Colonic mucosa (tissue), 4 donors: ENCODE data around the gene GMPPB. TPM values are rescaled to one million over a fixed set of nuclear protein-coding genes. Genes with fewer than 3 reads are reported as not detected.

Experiments
- DNase-seq: peaks from one replicate; pipeline ENCODE4 v3.0.0-alpha.2; 2020
- H3K27ac ChIP-seq: fragments of 200-600 bp; one replicate; pipeline ENCODE4 v1.8.0; 2021
- H3K27me3 ChIP-seq: fragments of 200-600 bp; one replicate; pipeline ENCODE4 v1.8.0; 2021
- H3K36me3 ChIP-seq: fragments of 200-600 bp; one replicate; pipeline ENCODE4 v1.8.0; 2021
- H3K4me1 ChIP-seq: fragments of 200-600 bp; one replicate; pipeline ENCODE4 v1.8.0; 2021; ENCODE audit warnings: mild to moderate bottlenecking
- H3K4me3 ChIP-seq: fragments of 200-600 bp; one replicate; pipeline ENCODE4 v1.8.0; 2021
- H3K9ac ChIP-seq, 2 donors: one replicate each; pipeline ENCODE4 v1.7.0; 2013; ENCODE audit warnings: control low read depth in 2 of 2, low read depth in 2 of 2, low read length in 2 of 2
- H3K9me3 ChIP-seq: fragments of 200-600 bp; one replicate; pipeline ENCODE4 v1.8.0; 2021
- intact Hi-C: fragments of 100-400 bp; cut with DNase I; formaldehyde crosslinking; loops from one replicate; pipeline ENCODE4 v1.14.1; 2022
- total RNA-seq, 2 donors: library from RNA; stranded (reverse); fragmentation: NEBNext Ultra II Directional in 1 of 2; extraction: Animal tissue kit (Norgen Biotek cat#: 25700) in 1 of 2; gene quantifications; one replicate each; pipeline ENCODE4 v1.2.1, GENCODE V29; 2021
- TF ChIP-seq, protein P1 (sequence below): fragments of 200-600 bp; IDR thresholded peaks from one replicate; pipeline ENCODE4 v1.8.0; 2022; ENCODE audit warnings: antibody characterized with exemption, mild to moderate bottlenecking
- donor health status: healthy.
- donor health status: DM: no; HTN: no; CAD: no.
- donor health status: DM: no; HTN: no; CAD: no.

Gene GMPPB
- total RNA-seq, 2 donors from 2014 or later: 59.6 to 127 TPM

DNA sequence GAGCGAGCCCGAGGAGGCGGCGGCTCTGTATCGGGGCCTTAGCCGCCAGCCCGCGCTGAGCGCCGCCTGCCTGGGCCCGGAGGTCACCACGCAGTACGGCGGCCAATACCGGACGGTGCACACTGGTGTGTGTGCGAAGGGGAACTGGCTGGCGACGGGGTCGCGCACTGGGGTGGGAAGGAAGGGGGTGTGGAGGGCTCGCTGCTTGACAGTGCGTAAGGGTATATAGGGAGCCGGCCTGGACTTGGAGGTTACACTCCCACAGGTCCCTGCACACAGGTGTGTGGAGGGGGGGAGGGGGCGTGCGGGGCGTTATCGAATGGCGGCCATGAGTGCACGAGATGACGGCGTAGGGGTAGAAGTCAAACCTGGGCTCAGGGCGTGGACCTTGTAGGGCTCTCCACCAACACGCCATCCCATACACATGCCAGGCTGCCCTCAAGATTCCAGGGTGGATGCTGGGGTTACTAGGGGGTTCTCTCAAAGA, 49.2 kb downstream of the GMPPB start:
- peak; percentile 35 for DNase-seq
- H3K4me3 ChIP-seq: peak overlapping the region; percentile 97
- H3K9ac ChIP-seq: peak overlapping the region; percentile 80 to 88
- H3K9me3 ChIP-seq: no peaks in the 10 kb centered on the region
- H3K27me3 ChIP-seq: no peaks in the 10 kb centered on the region
- H3K4me1 ChIP-seq: no peaks in the 10 kb centered on the region
- peak overlapping the region; percentile 92 for H3K27ac ChIP-seq
- intact Hi-C loops: no loop called here
- TF ChIP-seq, protein P1, sequence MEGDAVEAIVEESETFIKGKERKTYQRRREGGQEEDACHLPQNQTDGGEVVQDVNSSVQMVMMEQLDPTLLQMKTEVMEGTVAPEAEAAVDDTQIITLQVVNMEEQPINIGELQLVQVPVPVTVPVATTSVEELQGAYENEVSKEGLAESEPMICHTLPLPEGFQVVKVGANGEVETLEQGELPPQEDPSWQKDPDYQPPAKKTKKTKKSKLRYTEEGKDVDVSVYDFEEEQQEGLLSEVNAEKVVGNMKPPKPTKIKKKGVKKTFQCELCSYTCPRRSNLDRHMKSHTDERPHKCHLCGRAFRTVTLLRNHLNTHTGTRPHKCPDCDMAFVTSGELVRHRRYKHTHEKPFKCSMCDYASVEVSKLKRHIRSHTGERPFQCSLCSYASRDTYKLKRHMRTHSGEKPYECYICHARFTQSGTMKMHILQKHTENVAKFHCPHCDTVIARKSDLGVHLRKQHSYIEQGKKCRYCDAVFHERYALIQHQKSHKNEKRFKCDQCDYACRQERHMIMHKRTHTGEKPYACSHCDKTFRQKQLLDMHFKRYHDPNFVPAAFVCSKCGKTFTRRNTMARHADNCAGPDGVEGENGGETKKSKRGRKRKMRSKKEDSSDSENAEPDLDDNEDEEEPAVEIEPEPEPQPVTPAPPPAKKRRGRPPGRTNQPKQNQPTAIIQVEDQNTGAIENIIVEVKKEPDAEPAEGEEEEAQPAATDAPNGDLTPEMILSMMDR: no peak
- no peaks in the 10 kb centered on the region for H3K36me3 ChIP-seq

DNA sequence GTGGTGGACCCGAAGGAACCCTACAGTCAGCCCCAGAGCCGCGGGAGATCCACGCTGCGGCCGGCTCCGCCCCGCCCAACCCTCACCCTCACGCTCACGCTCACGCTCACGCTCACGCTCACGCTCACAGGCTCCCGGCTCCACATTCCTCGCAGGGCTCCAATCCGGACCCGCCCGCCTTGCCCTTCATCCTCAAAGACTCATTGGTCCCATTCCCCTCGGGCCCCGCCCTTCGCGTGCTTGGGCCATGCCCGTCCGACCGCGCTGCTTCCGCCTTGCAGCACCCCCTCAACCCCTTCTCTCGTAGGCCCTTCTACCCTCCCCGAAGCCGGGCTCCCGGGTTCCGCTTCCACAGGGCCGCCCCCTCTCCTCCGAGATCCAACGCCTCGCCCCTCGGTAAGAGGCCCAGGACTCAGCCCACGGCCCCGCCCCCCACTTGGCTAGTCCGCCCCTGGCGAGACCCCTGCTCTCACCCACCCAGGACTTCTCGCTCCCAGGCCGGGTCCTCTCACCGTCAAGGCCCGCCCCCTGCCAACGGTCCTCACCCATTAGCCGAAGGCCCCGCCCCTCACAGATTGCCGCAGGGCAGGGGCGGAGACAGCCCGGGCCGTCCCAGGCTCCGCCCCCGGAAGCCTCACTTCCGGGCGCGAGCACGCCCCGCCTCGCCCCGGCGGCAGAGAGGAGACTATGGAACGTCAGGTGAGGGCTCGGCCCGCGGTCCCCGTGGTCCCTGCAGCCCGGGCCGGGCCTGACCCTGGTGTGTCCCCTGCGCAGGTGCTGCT, 49.8 kb downstream of the GMPPB start, which contains the start of gene APEH:
Gene APEH (plus strand): TSS at position 637 of the 782 bp plus-strand sequence. CDS start 51 bp downstream, at position 688.
- intact Hi-C loops: no loop called here
- Histone ChIP-seq H3K27me3 (no peaks in the 10 kb centered on the region), H3K4me3 (peak within 1 kb of the TSS; percentile 97), H3K36me3 (no peaks in the 10 kb centered on the region), H3K9me3 (no peaks in the 10 kb centered on the region), H3K4me1 (no peaks in the 10 kb centered on the region), H3K27ac (peak within 1 kb of the TSS; percentile 92), H3K9ac (peak within 1 kb of the TSS; percentile 80 to 88)
- TF ChIP-seq, protein P1: no peak
- peak; percentile 97 for DNase-seq

DNA sequence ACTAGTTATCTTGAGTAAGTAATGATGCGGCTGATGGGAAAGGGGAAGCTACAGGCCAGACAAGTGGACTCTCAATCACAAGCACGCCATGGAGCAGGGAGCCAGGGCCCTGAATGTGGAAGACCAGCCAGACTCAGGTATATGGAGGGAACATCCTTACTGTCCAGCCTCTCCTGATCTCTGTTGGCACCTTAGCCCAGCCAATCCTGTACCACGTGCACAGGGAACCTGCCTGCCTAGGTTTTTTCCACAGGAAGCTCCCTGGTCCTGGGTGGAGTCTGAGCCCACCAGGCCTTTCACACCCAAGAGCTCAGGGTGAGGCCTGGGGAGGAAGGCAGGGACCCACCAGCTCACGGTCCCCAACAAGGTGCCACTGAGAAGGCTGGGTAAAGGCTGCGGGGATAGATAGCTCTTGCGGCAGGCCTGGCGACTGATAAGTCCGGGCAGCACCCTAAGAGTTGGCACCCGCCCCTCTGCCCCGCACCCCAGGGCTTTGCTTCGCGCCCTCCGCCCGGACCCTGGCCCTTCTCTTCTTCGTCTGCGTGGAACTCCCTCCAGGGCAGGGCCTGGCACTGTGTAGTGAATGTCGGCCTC, 50.5 kb downstream of the GMPPB start:
- H3K4me1 ChIP-seq: no peaks in the 10 kb centered on the region
- peak; percentile 37 for DNase-seq
- H3K4me3 ChIP-seq: peak overlapping the region; percentile 97
- intact Hi-C loops: no loop called here
- no peaks in the 10 kb centered on the region for H3K36me3 ChIP-seq
- TF ChIP-seq, protein P1: no peak
- H3K27me3 ChIP-seq: no peaks in the 10 kb centered on the region
- H3K27ac ChIP-seq: peak overlapping the region; percentile 92
- H3K9ac ChIP-seq: peak overlapping the region; percentile 71 to 88
- no peaks in the 10 kb centered on the region for H3K9me3 ChIP-seq

DNA sequence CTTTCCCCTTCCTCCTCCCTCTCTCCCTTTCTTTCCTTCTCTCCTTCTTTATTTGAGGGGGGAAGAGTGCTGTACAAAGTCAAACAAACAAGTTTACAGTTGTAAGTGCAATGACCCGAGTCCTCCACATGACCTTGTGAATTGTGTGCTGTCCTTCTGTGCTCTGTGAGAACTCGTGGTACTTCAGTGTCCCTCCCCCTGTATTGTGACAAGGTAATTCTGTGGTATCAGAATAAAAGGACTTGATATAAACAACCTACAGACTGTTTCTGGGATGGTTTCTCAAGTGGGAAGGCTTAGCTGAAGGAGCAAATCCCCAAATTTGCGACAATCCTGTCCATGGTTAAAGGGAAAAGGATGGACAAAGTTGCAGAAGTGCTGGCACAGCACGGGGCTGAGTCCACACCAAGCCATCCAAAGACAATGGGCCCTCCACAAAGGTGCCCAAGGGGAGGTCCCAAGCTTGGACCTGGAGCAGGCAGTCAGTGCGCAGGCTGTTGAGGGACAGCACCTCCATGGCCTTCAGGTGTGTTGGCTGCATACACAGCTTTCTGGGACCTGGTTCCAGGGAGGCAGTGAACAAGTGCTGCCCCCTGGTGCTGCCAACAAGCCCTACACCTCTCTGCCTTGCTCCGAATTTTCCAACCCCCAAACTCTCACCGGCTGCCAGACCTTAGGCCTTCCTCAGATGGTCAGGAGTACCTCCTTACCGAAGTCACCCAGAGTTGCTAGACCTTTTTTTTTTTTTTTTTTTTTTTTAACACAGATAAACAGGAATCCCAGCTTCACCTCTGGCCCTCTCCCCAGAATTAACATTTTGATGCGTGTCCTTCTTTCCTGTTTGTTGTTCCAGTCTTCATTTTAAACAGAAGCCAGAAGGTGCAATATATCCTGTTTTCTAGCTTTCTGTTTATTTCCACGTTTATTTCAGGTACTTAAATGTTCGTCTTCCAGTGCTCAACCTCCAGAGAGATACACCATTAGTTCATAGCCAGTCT, 52.2 kb downstream of the GMPPB start:
- DNase-seq: peak; percentile 72
- Histone ChIP-seq H3K27ac (no peak overlapping the region), H3K4me1 (no peaks in the 10 kb centered on the region), H3K4me3 (no peak overlapping the region), H3K27me3 (no peaks in the 10 kb centered on the region), H3K36me3 (no peaks in the 10 kb centered on the region), H3K9me3 (no peaks in the 10 kb centered on the region), H3K9ac (no peak overlapping the region)
- TF ChIP-seq, protein P1: peak; percentile 81
- intact Hi-C loops: loop anchor here (2.0 kb wide), 1 partner anchor 133 kb away; no protein-coding TSS in a partner anchor

DNA sequence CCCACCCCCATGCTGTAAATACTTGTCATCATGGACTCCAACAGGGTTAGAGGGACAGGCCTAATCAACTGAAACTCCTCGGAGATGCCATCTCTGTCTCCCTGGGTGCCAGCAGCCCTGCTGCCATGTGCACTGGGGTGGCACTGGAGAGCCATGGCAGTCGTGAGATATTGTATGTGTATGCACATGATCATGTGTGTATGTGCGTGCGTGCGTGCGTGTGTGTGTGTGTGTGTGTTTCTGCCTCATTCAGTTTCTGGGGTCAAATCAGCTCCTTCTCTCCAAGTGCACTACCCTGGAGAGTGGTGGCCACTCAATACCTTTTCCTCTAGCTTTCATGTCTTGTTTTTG, 52.8 kb downstream of the GMPPB start:
- no peaks in the 10 kb centered on the region for H3K4me1 ChIP-seq
- H3K36me3 ChIP-seq: no peaks in the 10 kb centered on the region
- H3K27me3 ChIP-seq: no peaks in the 10 kb centered on the region
- no peak overlapping the region for H3K4me3 ChIP-seq
- intact Hi-C loops: loop anchor here (2.0 kb wide), 1 partner anchor 132 kb away; no protein-coding TSS in a partner anchor
- no peak overlapping the region for H3K27ac ChIP-seq
- no peak for DNase-seq
- H3K9ac ChIP-seq: no peak overlapping the region
- no peaks in the 10 kb centered on the region for H3K9me3 ChIP-seq
- TF ChIP-seq, protein P1: no peak
